GM12875 (cell line): ENCODE data around the gene VSIG10.
"Not testable (repeated sequence)": the region's sequence is repeated elsewhere in the genome, so short reads cannot be mapped to it uniquely, and the experiment has no call there.

Source experiments
- H3K4me3 ChIP-seq: one replicate; pipeline ENCODE4 v1.5.1; 2011; ENCODE audit warnings: low read depth, low read length, control low read depth
- CTCF ChIP-seq: IDR thresholded peaks from 2 replicates; pipeline ENCODE4 v1.5.1; 2011; ENCODE audit warnings: low read depth, mild to moderate bottlenecking, control low read depth, inconsistent platforms, low read length, moderate library complexity, borderline replicate concordance; ENCODE audit not compliant: insufficient read depth

VSIG10 gene

GRCh38 chr12:118029166-118029565 lies 74.6 kb downstream of the VSIG10 start:
- TF ChIP-seq CTCF, result no peak
- H3K4me3 ChIP-seq, result no peak overlapping the region

GRCh38 chr12:118025168-118025567 lies 78.6 kb downstream of the VSIG10 start:
- H3K4me3 ChIP-seq, result no peak overlapping the region
- no peak for TF ChIP-seq CTCF

- H3K4me3 ChIP-seq, result no peak overlapping the region
Measured at GRCh38 chr12:118023301-118023860, 80.4 kb downstream of the VSIG10 start.

GRCh38 chr12:118022728-118023109 lies 81.1 kb downstream of the VSIG10 start:
- TF ChIP-seq CTCF, result no peak

More at GRCh38 chr12:118023301-118023860, 80.4 kb downstream of the VSIG10 start:
- no peak for TF ChIP-seq CTCF

GRCh38 chr12:118022097-118022727 lies 81.6 kb downstream of the VSIG10 start:
- H3K4me3 ChIP-seq, result not testable (repeated sequence)

More at GRCh38 chr12:118022728-118023109, 81.1 kb downstream of the VSIG10 start:
- H3K4me3 ChIP-seq, result no peak overlapping the region

GRCh38 chr12:118020036-118020435 lies 83.8 kb downstream of the VSIG10 start:
- H3K4me3 ChIP-seq, result no peak overlapping the region
- TF ChIP-seq CTCF, result no peak

GRCh38 chr12:118017926-118018325 lies 85.9 kb downstream of the VSIG10 start:
- H3K4me3 ChIP-seq, result no peak overlapping the region
- no peak for TF ChIP-seq CTCF
